ENCODE measurements around the gene ZBTB14. TPM values are rescaled to one million over a fixed set of nuclear protein-coding genes. Genes with fewer than 3 reads are reported as not detected.

Gene ZBTB14
- total RNA-seq, 1 experiment from 2014 or later = 15.5 TPM

- Histone ChIP-seq H3K4ac (ENCODE audit: low read depth, low read length) (no peak overlapping the region), H3K9ac (ENCODE audit: extremely low read depth, insufficient read length, low read length) (no peak overlapping the region), H2AK5ac (ENCODE audit: insufficient read length, low read length) (no peak overlapping the region), H3K79me2 (ENCODE audit: insufficient read depth, low read length) (no peaks in the 10 kb centered on the region), H3K9me3 (ENCODE audit: control insufficient read depth, low read depth, low read length) (no peaks in the 10 kb centered on the region), H4K20me1 (ENCODE audit: control insufficient read depth, insufficient read depth, insufficient read length) (no peaks in the 10 kb centered on the region), H4K8ac (replicated peaks; ENCODE audit: insufficient read length, low read depth, low read length) (no peak overlapping the region), H2BK15ac (ENCODE audit: low read depth, low read length) (no peak overlapping the region), H3K79me1 (ENCODE audit: insufficient read depth, low read depth, low read length, poor library complexity, severe bottlenecking) (no peaks in the 10 kb centered on the region), H3K27ac (ENCODE audit: insufficient read length, low read depth, low read length) (no peak overlapping the region), H3K23ac (ENCODE audit: insufficient read length, low read depth, low read length) (no peak overlapping the region), H3K14ac (ENCODE audit: insufficient read depth, low read length) (no peak overlapping the region), H4K91ac (ENCODE audit: insufficient read length, low read depth, low read length) (no peak overlapping the region), H3K23me2 (ENCODE audit: insufficient read length, low read depth, low read length, poor library complexity, severe bottlenecking) (no peaks in the 10 kb centered on the region), H2BK12ac (ENCODE audit: insufficient read length, low read depth, low read length) (no peak overlapping the region), H3K56ac (ENCODE audit: insufficient read length, low read depth, low read length) (no peak overlapping the region), H4K5ac (ENCODE audit: insufficient read length, low read depth, low read length) (no peak overlapping the region), H3K4me1 (ENCODE audit: insufficient read depth, low read length) (no peaks in the 10 kb centered on the region), H2BK20ac (ENCODE audit: low read depth, low read length, poor library complexity, severe bottlenecking) (no peak overlapping the region), H3T11ph (ENCODE audit: low read length) (no peak overlapping the region), H3K27me3 (ENCODE audit: insufficient read depth, low read length) (no peaks in the 10 kb centered on the region; the same call in 1 of the 2 replicates), H2BK120ac (ENCODE audit: low read depth, low read length, poor library complexity, severe bottlenecking) (no peak overlapping the region), H2AFZ (ENCODE audit: low read length) (no peak overlapping the region), H3K18ac (ENCODE audit: insufficient read length, low read depth, low read length) (no peak overlapping the region), H2BK5ac (ENCODE audit: insufficient read length, low read length) (no peak overlapping the region), H3K4me2 (ENCODE audit: insufficient read depth, insufficient read length, low read length) (no peak overlapping the region)
- no peaks in the 10 kb centered on the region for H3K4me1 Mint-ChIP-seq
- H3K36me3 Mint-ChIP-seq (ENCODE audit: insufficient read depth in 1 of 3, low read depth in 3 of 3) = no peaks in the 10 kb centered on the region
- WGBS (ENCODE audit: extremely low coverage, insufficient read length, low lambda C conversion rate) = no CpG with 5 or more reads among the region's 1 CpG
- H3K4me3 Mint-ChIP-seq = no peak overlapping the region
- H3K27ac Mint-ChIP-seq = no peak overlapping the region
- DNase-seq = no peak
- H3K9me3 Mint-ChIP-seq = no peaks in the 10 kb centered on the region
- H3K27me3 Mint-ChIP-seq (ENCODE audit: low read depth) = peaks cover 19% of the 10 kb centered on the region
- no peak for TF ChIP-seq CTCF (conservative IDR thresholded peaks at IDR 0.05)
Observed at GRCh38 chr18:5304232-5304631, 8.7 kb upstream of the ZBTB14 start.
